Measurements from ENCODE around the gene MEFV. TPM values are rescaled to one million over a fixed set of nuclear protein-coding genes. Genes with fewer than 3 reads are reported as not detected.

The MEFV gene
- total and polyA plus RNA-seq, 2 of the 4 experiments (the other 2 are of a cell fraction), result not detected

DNA sequence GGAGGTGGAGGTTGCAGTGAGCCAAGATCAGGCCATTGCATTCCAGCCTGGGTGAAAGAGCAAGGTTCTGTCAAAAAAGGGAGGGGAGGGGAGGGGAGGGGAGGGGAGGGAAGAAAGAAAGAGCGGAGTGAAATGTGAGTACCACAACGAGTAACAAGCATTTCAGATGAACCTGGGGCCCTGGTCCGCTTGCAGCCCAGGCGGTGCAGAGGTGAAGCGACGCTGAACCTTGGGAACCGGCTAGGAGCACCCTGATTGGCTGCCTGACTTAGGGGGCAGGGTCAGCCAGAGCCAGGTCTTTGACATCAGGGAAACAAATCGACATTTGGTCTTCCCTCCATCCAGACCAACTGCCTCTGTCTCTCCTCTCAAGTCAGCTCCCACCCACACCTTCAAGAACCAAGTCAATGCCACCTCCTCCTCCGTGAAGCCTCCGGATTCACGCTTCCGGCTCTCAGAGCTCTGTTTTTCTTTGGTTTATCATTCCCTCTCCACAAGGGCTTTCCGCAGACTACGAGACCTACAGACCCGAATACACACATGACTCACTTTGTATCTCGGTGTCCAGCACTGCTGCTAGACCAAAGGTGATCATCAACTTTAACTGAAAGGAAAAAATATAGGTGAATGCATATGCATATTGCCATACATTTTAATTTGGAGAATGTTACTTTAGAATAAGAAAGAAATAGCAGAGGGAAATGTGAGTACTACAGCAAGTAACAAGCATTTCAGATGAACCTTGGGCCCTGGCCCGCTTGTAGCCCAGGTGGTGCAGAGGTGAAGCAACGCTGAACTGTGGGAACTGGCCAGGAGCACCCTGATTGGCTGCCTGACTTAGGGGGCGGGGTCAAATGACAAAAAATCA is 49.1 kb downstream of the MEFV start:
- H2AFZ ChIP-seq (replicated peaks; ENCODE audit: low read length, poor library complexity), result no peak overlapping the region
- no peaks in the 10 kb centered on the region for H3K4me1 ChIP-seq (ENCODE audit: control insufficient read depth, insufficient read depth, low read length)
- ChIA-PET CTCF (no interaction called here), POLR2A (ENCODE audit: unreplicated experiment) (no interaction called here)
- H3K23ac ChIP-seq (ENCODE audit: low read depth, low read length), result no peak overlapping the region
- H2AK5ac ChIP-seq (ENCODE audit: low read depth, low read length), result no peak overlapping the region
- H3K27ac ChIP-seq (ENCODE audit: insufficient read depth, low read length), result no peak overlapping the region
- no peaks in the 10 kb centered on the region for H3K9me1 ChIP-seq (ENCODE audit: insufficient read depth, low read length)
- BruUV-seq (replicated peaks), result no TSS peak
- H3K27me3 ChIP-seq (ENCODE audit: control insufficient read depth, insufficient read depth, low read length), result no peaks in the 10 kb centered on the region
- no peak overlapping the region for H4K5ac ChIP-seq (ENCODE audit: low read depth, low read length)
- WGBS, 2 experiments (ENCODE audit: extremely low coverage in 2 of 2, insufficient read length in 1 of 2), result 58% methylated on average over 12 of the region's 19 CpGs; no CpG with 5 or more reads in 1 of the 2 experiments
- no peak overlapping the region for H3K14ac ChIP-seq (replicated peaks; ENCODE audit: low read depth, low read length)
- no peak overlapping the region for H2BK15ac ChIP-seq (ENCODE audit: low read depth, low read length)
- no peak overlapping the region for H3K9ac ChIP-seq (ENCODE audit: low read depth, low read length)
- H2AK9ac ChIP-seq (replicated peaks; ENCODE audit: low read depth, low read length, poor library complexity), result no peak overlapping the region
- in situ Hi-C loops (cut with MboI; ENCODE audit: low sequenced_read_pairs), result no loop called here
- no peak overlapping the region for H4K8ac ChIP-seq (ENCODE audit: low read depth in 2 of 2, low read length in 2 of 2)
- H2BK5ac ChIP-seq (ENCODE audit: low read depth, low read length, poor library complexity, severe bottlenecking), result no peak overlapping the region
- no peak overlapping the region for H2BK20ac ChIP-seq (ENCODE audit: low read depth, low read length)
- no peaks in the 10 kb centered on the region for H3K36me3 ChIP-seq (ENCODE audit: control insufficient read depth, insufficient read depth, low read length)
- no peak overlapping the region for H3K4me3 ChIP-seq (ENCODE audit: insufficient read depth, low read depth, low read length)
- no peak overlapping the region for H2BK120ac ChIP-seq (ENCODE audit: low read depth, low read length)
- ATAC-seq (ENCODE audit: low read depth), result no peak
- no peaks in the 10 kb centered on the region for H3K79me1 ChIP-seq (ENCODE audit: low read depth in 1 of 2, low read length in 2 of 2)
- no peak for TF ChIP-seq CHD1 (IDR thresholded peaks at IDR 0.05; ENCODE audit: low read depth, low read length)
- TF ChIP-seq MAZ (IDR thresholded peaks at IDR 0.05; ENCODE audit: borderline replicate concordance, low read depth, low read length), result no peak
- TF ChIP-seq, protein P1, sequence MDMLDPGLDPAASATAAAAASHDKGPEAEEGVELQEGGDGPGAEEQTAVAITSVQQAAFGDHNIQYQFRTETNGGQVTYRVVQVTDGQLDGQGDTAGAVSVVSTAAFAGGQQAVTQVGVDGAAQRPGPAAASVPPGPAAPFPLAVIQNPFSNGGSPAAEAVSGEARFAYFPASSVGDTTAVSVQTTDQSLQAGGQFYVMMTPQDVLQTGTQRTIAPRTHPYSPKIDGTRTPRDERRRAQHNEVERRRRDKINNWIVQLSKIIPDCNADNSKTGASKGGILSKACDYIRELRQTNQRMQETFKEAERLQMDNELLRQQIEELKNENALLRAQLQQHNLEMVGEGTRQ (IDR thresholded peaks at IDR 0.05; ENCODE audit: low read depth, low read length), result no peak
- TF ChIP-seq, protein P2, sequence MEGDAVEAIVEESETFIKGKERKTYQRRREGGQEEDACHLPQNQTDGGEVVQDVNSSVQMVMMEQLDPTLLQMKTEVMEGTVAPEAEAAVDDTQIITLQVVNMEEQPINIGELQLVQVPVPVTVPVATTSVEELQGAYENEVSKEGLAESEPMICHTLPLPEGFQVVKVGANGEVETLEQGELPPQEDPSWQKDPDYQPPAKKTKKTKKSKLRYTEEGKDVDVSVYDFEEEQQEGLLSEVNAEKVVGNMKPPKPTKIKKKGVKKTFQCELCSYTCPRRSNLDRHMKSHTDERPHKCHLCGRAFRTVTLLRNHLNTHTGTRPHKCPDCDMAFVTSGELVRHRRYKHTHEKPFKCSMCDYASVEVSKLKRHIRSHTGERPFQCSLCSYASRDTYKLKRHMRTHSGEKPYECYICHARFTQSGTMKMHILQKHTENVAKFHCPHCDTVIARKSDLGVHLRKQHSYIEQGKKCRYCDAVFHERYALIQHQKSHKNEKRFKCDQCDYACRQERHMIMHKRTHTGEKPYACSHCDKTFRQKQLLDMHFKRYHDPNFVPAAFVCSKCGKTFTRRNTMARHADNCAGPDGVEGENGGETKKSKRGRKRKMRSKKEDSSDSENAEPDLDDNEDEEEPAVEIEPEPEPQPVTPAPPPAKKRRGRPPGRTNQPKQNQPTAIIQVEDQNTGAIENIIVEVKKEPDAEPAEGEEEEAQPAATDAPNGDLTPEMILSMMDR (conservative IDR thresholded peaks at IDR 0.05; ENCODE audit: low read depth, low read length), result no peak
- TF ChIP-seq RCOR1 (IDR thresholded peaks at IDR 0.05; ENCODE audit: insufficient replicate concordance, low read length), result no peak
- no peak for TF ChIP-seq MXI1 (IDR thresholded peaks at IDR 0.05; ENCODE audit: borderline replicate concordance, low read depth, low read length)
- TF ChIP-seq MAFK (IDR thresholded peaks at IDR 0.05; ENCODE audit: low read depth, low read length), result no peak
- TF ChIP-seq, protein P3, sequence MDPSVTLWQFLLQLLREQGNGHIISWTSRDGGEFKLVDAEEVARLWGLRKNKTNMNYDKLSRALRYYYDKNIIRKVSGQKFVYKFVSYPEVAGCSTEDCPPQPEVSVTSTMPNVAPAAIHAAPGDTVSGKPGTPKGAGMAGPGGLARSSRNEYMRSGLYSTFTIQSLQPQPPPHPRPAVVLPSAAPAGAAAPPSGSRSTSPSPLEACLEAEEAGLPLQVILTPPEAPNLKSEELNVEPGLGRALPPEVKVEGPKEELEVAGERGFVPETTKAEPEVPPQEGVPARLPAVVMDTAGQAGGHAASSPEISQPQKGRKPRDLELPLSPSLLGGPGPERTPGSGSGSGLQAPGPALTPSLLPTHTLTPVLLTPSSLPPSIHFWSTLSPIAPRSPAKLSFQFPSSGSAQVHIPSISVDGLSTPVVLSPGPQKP (IDR thresholded peaks at IDR 0.05; ENCODE audit: borderline replicate concordance, low read depth, low read length), result no peak
- no peak for TF ChIP-seq NFE2L2 (IDR thresholded peaks at IDR 0.05; ENCODE audit: low read depth, low read length)
- no peak for TF ChIP-seq SMC3 (IDR thresholded peaks at IDR 0.05; ENCODE audit: low read depth, low read length)
- no peak for TF ChIP-seq RAD21 (IDR thresholded peaks at IDR 0.05; ENCODE audit: low read length)
- TF ChIP-seq CEBPB (IDR thresholded peaks at IDR 0.05; ENCODE audit: low read depth, low read length), result no peak
- peaks cover 12% of the 10 kb centered on the region for H3K9me3 ChIP-seq (ENCODE audit: control insufficient read depth, insufficient read depth, low read length)
- intact Hi-C loops (cut with micrococcal nuclease), result no loop called here
- no peaks in the 10 kb centered on the region for H4K20me1 ChIP-seq (ENCODE audit: insufficient read depth, low read length)
- no peak overlapping the region for H3K4me2 ChIP-seq (ENCODE audit: low read depth, low read length)
- no peak overlapping the region for H3K4ac ChIP-seq (ENCODE audit: low read depth, low read length)
- H4K91ac ChIP-seq (ENCODE audit: insufficient read depth, low read depth, low read length), result no peak overlapping the region
- dilution Hi-C loops (cut with HindIII; ENCODE audit: low sequenced_read_pairs, unreplicated experiment), result no loop called here
- H3K18ac ChIP-seq (ENCODE audit: low read depth, low read length), result no peak overlapping the region
- no peak for DNase-seq
- H3K56ac ChIP-seq (ENCODE audit: extremely low read depth, insufficient read depth, low read length), result no peak overlapping the region

Measured in IMR-90 (cell line).